GM18511 (cell line): ENCODE data around the gene HBD.

Source experiments
- ATAC-seq: cut with Tn5 transposase; IDR thresholded peaks from one replicate; pipeline ENCODE4 v1.9.1; 2021; ENCODE audit warnings: mild to moderate bottlenecking, moderate library complexity; ENCODE audit not compliant: unreplicated experiment

Gene HBD

GRCh38 chr11:5196731-5197130, 37.6 kb downstream of the HBD start:
- no peak for ATAC-seq

GRCh38 chr11:5196067-5196466, 38.2 kb downstream of the HBD start:
- no peak for ATAC-seq

- no peak for ATAC-seq
These were observed 41.5 kb downstream of the HBD start for GRCh38 chr11:5192738-5193137.

- ATAC-seq, result no peak
These were observed 46.1 kb downstream of the HBD start for GRCh38 chr11:5188201-5188600.
